Activated CD8-positive, alpha-beta memory T cell treated with anti-CD3 and anti-CD28 coated beads, Interleukin-2, amount 50 U/mL, for 48 hours (primary cell): Measurements from ENCODE around the gene RAMP1.
A peak's percentile ranks its signal among the peaks of the same experiment; 100 is the strongest.
"Not testable (repeated sequence)": the region's sequence is repeated elsewhere in the genome, so short reads cannot be mapped to it uniquely, and the experiment has no call there.

Experiments
- DNase-seq: peaks from one replicate; pipeline ENCODE4 v3.0.0-alpha.2; 2020

Gene RAMP1

GRCh38 chr2:237859533-237860272 is at the start of gene RAMP1:
Gene RAMP1 (plus strand): TSS chr2:237859623. CDS start chr2:237859676, 53 bp downstream.
- peak; percentile 58 for DNase-seq

GRCh38 chr2:237815637-237816036 is 43.8 kb upstream of the RAMP1 start:
- DNase-seq, result no peak

DNA sequence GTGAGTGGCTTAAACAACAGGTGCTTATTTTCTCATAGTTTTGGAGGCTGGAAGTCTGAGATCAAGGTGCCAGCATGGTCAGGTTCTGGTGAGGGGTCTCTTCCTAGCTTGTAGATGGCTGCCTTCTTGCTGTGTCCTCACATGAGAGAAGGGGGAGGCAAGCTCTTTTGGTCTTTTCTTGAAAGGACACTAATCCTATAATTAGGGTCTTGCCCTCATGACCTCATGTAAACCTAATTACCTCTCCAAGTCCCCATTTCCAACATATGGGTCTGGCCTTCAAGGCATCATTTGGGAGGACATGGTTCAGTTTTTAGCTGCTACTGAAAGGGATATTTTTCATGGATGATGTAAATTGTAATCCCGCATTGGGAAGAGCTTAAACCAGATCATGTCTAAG is 42.9 kb upstream of the RAMP1 start:
- DNase-seq, result no peak

GRCh38 chr2:237818066-237818473 is 41.4 kb upstream of the RAMP1 start:
- DNase-seq, result no peak

DNA sequence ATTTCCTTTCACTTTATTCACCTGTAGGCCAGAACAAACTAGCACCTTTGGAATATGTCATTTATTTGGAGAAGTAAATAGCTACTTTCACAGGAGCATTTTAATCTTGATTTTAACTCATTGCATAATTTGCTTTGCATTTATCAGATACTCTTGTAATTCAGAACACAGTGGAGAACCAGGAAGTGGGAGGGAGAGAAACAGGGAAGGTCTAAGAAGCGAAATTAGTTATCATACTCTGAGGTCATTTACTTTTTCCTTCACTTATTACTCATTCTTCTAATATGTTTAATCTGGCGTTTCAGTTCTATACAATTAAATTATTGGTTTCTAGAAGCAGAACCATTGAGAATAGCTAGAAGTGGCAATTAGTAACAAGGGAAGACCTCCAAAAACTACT is 40.2 kb upstream of the RAMP1 start:
- DNase-seq, result no peak

DNA sequence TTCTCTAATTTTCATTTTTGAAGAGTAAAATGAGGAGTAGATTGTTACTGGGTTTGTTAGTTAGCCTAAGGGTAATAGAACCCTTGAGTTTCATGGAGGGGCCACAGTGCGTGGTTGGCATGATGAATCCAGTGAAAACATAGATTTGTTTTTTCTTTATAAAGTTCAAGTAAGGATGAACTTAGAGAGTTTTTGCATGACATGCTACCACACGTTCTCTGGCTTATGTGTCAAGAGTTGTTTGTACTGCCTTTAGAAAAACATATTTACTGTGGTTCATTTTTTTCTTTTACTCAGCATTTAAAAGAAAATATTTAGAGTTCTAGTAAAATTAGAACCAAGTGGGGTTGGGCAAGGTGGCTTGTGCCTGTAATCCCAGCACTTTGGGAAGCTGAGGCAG is 39.0 kb upstream of the RAMP1 start:
- DNase-seq, result no peak

GRCh38 chr2:237823544-237823943 is 35.9 kb upstream of the RAMP1 start:
- no peak for DNase-seq

DNA sequence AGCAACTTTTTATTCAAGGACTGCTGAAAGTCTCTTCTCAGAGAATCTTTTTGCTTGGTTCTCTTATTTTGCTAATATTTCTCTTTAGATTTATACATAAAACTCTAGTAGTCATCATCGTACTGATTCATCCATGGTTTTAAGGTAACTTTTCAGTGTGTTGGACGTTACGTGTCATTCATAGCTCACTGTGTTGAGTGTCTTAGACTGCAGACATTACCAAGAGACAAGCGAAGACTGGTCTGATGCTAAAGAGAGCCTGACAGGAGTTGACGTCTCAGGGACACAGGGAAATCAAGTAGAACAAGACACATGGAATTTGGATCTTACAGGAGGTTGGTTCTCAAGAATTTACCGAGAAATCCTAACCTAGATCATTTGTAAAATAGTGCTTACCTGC is 35.3 kb upstream of the RAMP1 start:
- DNase-seq, result no peak

DNA sequence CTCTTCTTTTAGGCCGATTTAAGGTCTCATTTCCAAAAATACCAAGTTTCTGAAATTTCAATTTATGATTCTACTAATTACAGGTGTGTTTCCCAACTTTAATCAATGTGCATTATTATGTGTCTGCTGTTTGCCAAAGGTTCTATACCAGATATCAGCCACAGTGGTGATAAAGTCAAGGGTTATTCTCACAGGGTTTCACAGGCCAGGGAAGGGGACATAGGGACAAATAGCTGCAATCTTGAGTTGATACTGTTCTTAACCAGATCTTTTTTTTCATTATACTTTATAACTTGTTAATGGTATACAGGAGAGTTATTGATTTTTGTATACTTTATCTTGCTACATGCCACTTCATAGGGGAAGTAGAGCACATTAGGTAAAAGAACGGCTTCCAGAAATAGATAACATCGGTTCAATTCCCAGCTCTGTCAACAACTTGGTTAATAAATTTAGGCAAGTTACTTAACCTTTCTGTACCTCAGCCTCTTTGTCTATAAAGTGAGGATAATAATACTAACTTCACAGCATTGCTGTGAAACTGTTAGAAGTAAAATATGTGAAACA is 31.9 kb upstream of the RAMP1 start:
- DNase-seq, result no peak

DNA sequence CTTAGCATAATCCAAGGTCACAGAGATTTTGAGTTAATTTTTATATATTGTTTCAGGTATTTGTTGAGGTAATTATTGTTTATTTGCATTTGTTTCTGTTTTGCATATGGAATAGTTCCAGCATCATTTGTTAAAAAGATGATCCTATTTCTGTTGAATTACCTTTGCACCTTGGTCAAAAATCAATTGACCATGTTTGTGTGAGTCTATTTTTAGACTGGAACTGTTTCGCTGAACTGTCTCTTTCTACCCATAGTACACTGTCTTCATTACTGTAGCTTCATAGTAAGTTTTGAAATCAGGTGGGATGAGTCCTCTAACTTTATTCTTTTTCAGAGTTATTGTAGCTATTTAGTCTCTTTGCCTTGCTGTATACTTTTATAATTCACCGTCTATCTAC is 28.9 kb upstream of the RAMP1 start:
- DNase-seq, result no peak

- no peak for DNase-seq
Measured at GRCh38 chr2:237833546-237833945, 25.9 kb upstream of the RAMP1 start.

GRCh38 chr2:237835372-237835771 is 24.1 kb upstream of the RAMP1 start:
- no peak for DNase-seq

DNA sequence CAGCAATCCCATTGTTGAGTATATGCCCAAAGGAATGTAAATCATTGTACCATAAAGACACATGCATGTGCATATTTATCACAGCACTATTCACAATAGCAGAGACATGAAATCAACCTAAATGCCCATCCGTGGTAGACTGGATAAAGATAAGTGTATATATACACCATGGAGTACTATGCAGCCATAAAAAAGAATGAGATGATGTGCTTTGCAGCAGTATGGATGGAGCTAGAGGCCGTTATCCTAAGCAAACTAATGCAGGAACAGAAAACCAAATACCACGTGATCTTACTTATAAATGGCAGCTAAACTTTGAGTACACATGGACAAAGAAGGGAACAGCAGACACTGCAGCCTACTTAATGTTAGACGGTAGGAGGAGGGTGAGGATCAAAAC is 18.4 kb upstream of the RAMP1 start:
- DNase-seq, result no peak

- not testable (repeated sequence) for DNase-seq
Measured at GRCh38 chr2:237848940-237849339, 10.5 kb upstream of the RAMP1 start.

DNA sequence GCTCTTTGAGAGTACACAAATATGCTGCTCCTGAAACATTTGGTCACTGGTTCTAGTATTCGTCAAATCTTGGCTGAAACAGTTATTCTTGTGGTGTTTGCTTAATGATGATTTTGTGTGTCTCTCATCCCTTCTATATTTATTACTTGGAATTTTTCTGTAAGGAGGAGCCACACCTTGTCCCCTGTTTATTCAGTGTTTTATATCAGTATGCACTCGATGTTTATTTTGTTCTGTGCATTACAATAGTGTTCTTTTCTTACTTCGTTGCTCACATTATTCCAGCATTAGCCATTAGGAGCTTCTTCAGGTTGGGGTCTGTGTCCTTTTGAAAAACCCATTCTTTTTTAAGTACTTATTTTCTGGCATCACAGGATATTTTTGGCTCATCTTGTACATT is 5.1 kb upstream of the RAMP1 start:
- no peak for DNase-seq

DNA sequence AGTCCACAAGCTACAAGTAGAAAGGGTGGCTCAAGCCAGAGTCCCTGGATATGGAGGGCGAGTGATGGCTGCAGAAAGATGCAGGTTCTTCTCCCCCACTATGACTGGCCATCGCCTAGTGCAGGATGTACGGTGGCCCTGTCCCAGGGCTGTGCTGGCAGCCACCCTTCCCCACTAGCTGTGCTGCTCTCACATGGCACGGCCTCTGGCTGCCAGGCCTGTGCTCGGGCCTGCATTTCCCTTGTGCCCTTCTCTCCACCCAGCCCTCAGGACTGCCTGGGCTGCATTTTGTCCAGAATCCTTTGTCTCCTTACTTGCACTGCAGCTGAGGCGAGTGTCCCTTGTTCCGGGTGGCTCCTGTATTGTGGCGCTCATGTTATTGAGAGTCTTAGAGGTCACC is 1.6 kb upstream of the RAMP1 start:
- DNase-seq, result no peak

DNA sequence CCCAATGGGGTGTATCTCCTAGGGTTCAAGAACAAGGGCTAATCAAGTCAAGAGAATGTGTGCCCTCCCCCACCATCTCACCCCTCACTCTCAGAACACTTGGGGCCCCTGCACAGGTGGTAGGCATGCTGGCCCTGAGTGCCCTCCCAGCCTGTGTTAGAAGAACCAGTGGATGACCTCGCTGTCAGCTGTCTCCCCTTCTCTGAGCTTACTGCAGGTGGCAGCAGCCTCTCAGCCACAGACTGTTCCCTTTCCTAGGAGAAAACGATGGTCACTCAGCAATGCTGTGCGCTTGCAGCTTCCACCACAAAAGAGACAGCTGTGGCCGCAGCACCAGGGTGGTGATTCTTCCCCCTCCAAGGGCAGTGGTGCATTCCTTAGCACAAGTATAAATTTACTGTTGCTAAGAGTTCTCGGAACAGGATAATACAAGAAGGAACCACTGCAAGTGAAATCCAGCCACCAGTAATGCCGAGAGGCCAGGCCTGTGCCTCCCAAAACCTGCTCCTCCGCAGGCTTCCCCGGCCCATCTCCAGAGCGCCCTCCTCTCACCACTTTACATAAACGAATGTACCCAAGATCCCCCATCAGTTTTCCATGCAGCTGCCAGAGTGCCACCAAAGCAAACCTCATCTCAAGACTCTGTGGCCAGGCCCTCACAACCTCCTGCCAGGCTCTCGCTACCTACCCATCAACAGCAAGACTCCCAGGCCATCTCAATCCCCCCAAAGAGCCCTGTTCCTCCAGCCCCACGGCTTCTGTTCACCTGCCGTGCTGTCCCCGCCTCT is 935 bp upstream of the RAMP1 start:
- DNase-seq, result peak; percentile 58

- no peak for DNase-seq
Measured at GRCh38 chr2:237859082-237859433, 365 bp upstream of the RAMP1 start.

GRCh38 chr2:237860273-237860935 is 981 bp downstream of the RAMP1 start:
- no peak for DNase-seq

- DNase-seq, result no peak
Measured at GRCh38 chr2:237861875-237862527, 2.6 kb downstream of the RAMP1 start.

- DNase-seq, result peak; percentile 33
Measured at GRCh38 chr2:237862528-237862895, 3.1 kb downstream of the RAMP1 start.

GRCh38 chr2:237863102-237863511 is 3.7 kb downstream of the RAMP1 start:
- DNase-seq, result no peak
